Measurements from ENCODE around the gene MDM2. TPM values are rescaled to one million over a fixed set of nuclear protein-coding genes. Genes with fewer than 3 reads are reported as not detected.

Gene MDM2
- polyA plus RNA-seq, 1 of the 3 experiments (the other 2 are of a cell fraction), result 21.5 TPM

- Histone ChIP-seq H3K4me3 (ENCODE audit: low read depth in 2 of 2, low read length in 1 of 2) (no peak overlapping the region), H3K27me3 (ENCODE audit: insufficient read depth) (no peaks in the 10 kb centered on the region), H3K9ac (no peak overlapping the region), H3K4me2 (no peak overlapping the region), H3F3A (replicated peaks; ENCODE audit: insufficient read depth) (no peaks in the 10 kb centered on the region), H4K20me1 (ENCODE audit: insufficient read depth) (no peaks in the 10 kb centered on the region), H2AFZ (ENCODE audit: low read depth) (no peak overlapping the region), H3K79me2 (ENCODE audit: insufficient read depth) (no peaks in the 10 kb centered on the region), H3K36me3 (replicated peaks in 1 of 2; ENCODE audit: control insufficient read depth in 1 of 2, insufficient read depth in 2 of 2, low read length in 1 of 2) (no peaks in the 10 kb centered on the region), H3K27ac (ENCODE audit: low read depth in 2 of 2, low read length in 1 of 2) (no peak overlapping the region), H3K9me3 (no peaks in the 10 kb centered on the region), H3K9me2 (no peaks in the 10 kb centered on the region), H3K4me1 (ENCODE audit: control insufficient read depth in 1 of 2, insufficient read depth in 2 of 2, low read depth in 1 of 2, low read length in 1 of 2) (no peaks in the 10 kb centered on the region; a peak in 1 of 4 replicates)
- ChIA-PET POLR2A (no interaction called here), CTCF (interaction anchor here (0.9 to 1.7 kb wide), 2 partner anchors 35 to 204 kb away, joined by 3 to 8 read pairs; no protein-coding TSS in a partner anchor)
- TF ChIP-seq TCF12 (IDR thresholded peaks at IDR 0.05) (no peak), NFIC (IDR thresholded peaks at IDR 0.05; ENCODE audit: borderline replicate concordance) (no peak), MEF2A (IDR thresholded peaks at IDR 0.05; ENCODE audit: borderline replicate concordance, low read depth) (no peak)
- 76% methylated on average over 9 of the region's 9 CpGs for WGBS (ENCODE audit: low lambda C conversion rate)
- no peak for DNase-seq
These were observed 57.6 kb downstream of the MDM2 start for GRCh38 chr12:68865399-68866164.

GRCh38 chr12:68866950-68867349, 59.0 kb downstream of the MDM2 start:
- H3K9me2 ChIP-seq, result no peaks in the 10 kb centered on the region
- no peak overlapping the region for H3K27ac ChIP-seq (ENCODE audit: low read depth in 2 of 2, low read length in 1 of 2)
- POLR2A ChIA-PET, result no interaction called here
- H3K4me1 ChIP-seq (ENCODE audit: control insufficient read depth in 1 of 2, insufficient read depth in 2 of 2, low read depth in 1 of 2, low read length in 1 of 2), result no peaks in the 10 kb centered on the region; a peak in 1 of 4 replicates
- H3K4me2 ChIP-seq, result no peak overlapping the region
- no peaks in the 10 kb centered on the region for H3F3A ChIP-seq (replicated peaks; ENCODE audit: insufficient read depth)
- DNase-seq, result no peak
- no peaks in the 10 kb centered on the region for H3K36me3 ChIP-seq (replicated peaks in 1 of 2; ENCODE audit: control insufficient read depth in 1 of 2, insufficient read depth in 2 of 2, low read length in 1 of 2)
- no peak overlapping the region for H3K9ac ChIP-seq
- no peak overlapping the region for H2AFZ ChIP-seq (ENCODE audit: low read depth)
- no peaks in the 10 kb centered on the region for H4K20me1 ChIP-seq (ENCODE audit: insufficient read depth)
- no peaks in the 10 kb centered on the region for H3K27me3 ChIP-seq (ENCODE audit: insufficient read depth)
- no peaks in the 10 kb centered on the region for H3K9me3 ChIP-seq
- no peak for TF ChIP-seq REST (IDR thresholded peaks at IDR 0.05; ENCODE audit: low read depth, low read length)
- TF ChIP-seq PBX3 (IDR thresholded peaks at IDR 0.05), result no peak
- no peak for TF ChIP-seq TAF1 (IDR thresholded peaks at IDR 0.05; ENCODE audit: borderline replicate concordance, low read depth, low read length)
- TF ChIP-seq POLR2AphosphoS5 (IDR thresholded peaks at IDR 0.05; ENCODE audit: low read depth, low read length), result no peak
- CTCF ChIA-PET, result interaction anchor here (0.7 to 1.8 kb wide), 2 partner anchors 201 to 203 kb away, joined by 4 to 5 read pairs; no protein-coding TSS in a partner anchor
- H3K79me2 ChIP-seq (ENCODE audit: insufficient read depth), result no peaks in the 10 kb centered on the region
- WGBS (ENCODE audit: low lambda C conversion rate), result 57% methylated on average over 6 of the region's 6 CpGs
- H3K4me3 ChIP-seq (ENCODE audit: low read depth in 2 of 2, low read length in 1 of 2), result no peak overlapping the region

All from SK-N-SH (cell line).